Pancreas (tissue), 10 donors: ENCODE results near the gene MBIP. TPM values are rescaled to one million over a fixed set of nuclear protein-coding genes. Genes with fewer than 3 reads are reported as not detected.
"Not testable (repeated sequence)": the region's sequence is repeated elsewhere in the genome, so short reads cannot be mapped to it uniquely, and the experiment has no call there.

Experiments
- ATAC-seq, 4 donors: fragments of 200-7000 bp; cut with Tn5 transposase; one replicate each; pipeline versions ENCODE4 v1.8.0 to v1.9.1; 2020; ENCODE audit warnings: mild to moderate bottlenecking in 4 of 4, moderate library complexity in 4 of 4
- DNase-seq, 6 donors: peaks; one replicate each; pipeline ENCODE4 v3.0.0-alpha.2; 2020
- FAIRE-seq: peaks from 2 replicates; lab custom pipeline; 2012; peaks lifted over from hg19 to GRCh38; lab: Jason Lieb, UNC
- H3K27ac ChIP-seq, 4 donors: fragments of 200-600 bp; sonication (generic); 1 replicate in 3 of 4; 2 replicates in 1 of 4; pipeline versions ENCODE4 v1.5.0 to v1.8.0; 2020
- H3K27me3 ChIP-seq, 4 donors: fragments of 200-600 bp; one replicate each; pipeline ENCODE4 v1.8.0; 2021
- H3K36me3 ChIP-seq, 3 donors: fragments of 200-600 bp; sonication (generic) in 1 of 3; one replicate each; pipeline versions ENCODE4 v1.5.0 to v1.8.0; 2020 to 2021
- H3K4me1 ChIP-seq, 3 donors: fragments of 200-600 bp; one replicate each; pipeline ENCODE4 v1.8.0; 2021
- H3K4me3 ChIP-seq, 4 donors: fragments of 200-600 bp; sonication (generic) in 2 of 4; one replicate each; pipeline versions ENCODE4 v1.5.0 to v1.8.0; 2020 to 2021
- H3K9me3 ChIP-seq, 4 donors: fragments of 200-600 bp; one replicate each; pipeline ENCODE4 v1.8.0; 2021
- WGBS, 2 donors: extraction: QIAGEN DNeasy Blood & Tissue Kit; methylation state at CpG; one replicate each; pipeline ENCODE4 v1.1.7; 2013; 5-methylcytosine and 5-hydroxymethylcytosine counted together
- intact Hi-C, 3 donors: fragments of 100-400 bp; cut with DNase I; formaldehyde crosslinking; loops; one replicate each; pipeline versions ENCODE4 v1.11.1 to v1.14.2; 2022
- polyA plus RNA-seq, 2 donors: library from polyadenylated mRNA; stranded (reverse); fragments of 200-250 nt; gene quantifications; one replicate each; pipeline ENCODE4 v1.2.3, GENCODE V29; 2013
- total RNA-seq, 6 donors: library from RNA; stranded (reverse); fragmentation: NEBNext Ultra II Directional in 4 of 6; extraction: Animal tissue kit (Norgen Biotek cat#: 25700) in 4 of 6; gene quantifications; one replicate each; pipeline versions ENCODE4 v1.2.1 to v1.2.4, GENCODE V29; 2021 to 2023
- TF ChIP-seq, protein P1 (sequence below), 4 donors: fragments of 200-600 bp; sonication (generic) in 3 of 4; IDR thresholded peaks; one replicate each; pipeline versions ENCODE4 v1.5.0 to v1.8.0; 2021; ENCODE audit warnings: antibody characterized with exemption in 4 of 4
- donor health status: healthy with polysubstance abuse.
- donor health status: DM: no; HTN: no; CAD: no; lungs with moderate emphysema.
- donor health status: DM: no; HTN: no; CAD: no.
- donor health status: control.
- donor health status: control.
- donor health status: Bipolar disorder and iron deficiency.
- donor health status: DM: yes; HTN: yes; CAD: no.
- donor health status: DM: no; HTN: no; CAD: no.
- donor health status: DM: no; HTN: no; CAD: no.
- donor health status: DM: yes; HTN: yes; CAD: no.

Gene MBIP
- total and polyA plus RNA-seq, 8 donors, result 6.0 to 15.0 (median 9.0) TPM

DNA sequence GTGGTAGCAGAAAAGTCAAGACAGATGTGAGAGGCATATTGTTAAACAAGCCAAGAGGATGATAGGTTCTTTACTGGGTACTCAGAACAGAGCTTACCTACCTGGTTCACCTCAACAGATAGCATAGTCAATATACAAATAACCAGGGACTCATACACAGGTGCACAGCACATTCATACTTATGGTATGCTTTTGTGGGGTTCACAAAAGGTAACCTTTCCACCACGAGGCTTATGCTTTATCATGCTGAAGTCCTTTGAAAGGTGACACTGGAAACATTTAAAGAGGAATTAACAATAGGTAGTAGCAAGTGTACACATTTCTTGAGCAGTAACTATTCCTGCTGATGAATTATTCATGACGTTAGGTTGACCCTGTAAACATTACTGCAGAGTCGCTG lies 42.2 kb upstream of the MBIP start:
- H3K27ac ChIP-seq, result no peak overlapping the region

GRCh38 chr14:36361210-36361853 lies 40.9 kb upstream of the MBIP start:
- no peaks in the 10 kb centered on the region for H3K9me3 ChIP-seq
- peak in 2 of 4 donors; percentile 23 to 50 for ATAC-seq
- no peaks in the 10 kb centered on the region for H3K4me1 ChIP-seq
- H3K36me3 ChIP-seq, result no peaks in the 10 kb centered on the region
- TF ChIP-seq, protein P1, sequence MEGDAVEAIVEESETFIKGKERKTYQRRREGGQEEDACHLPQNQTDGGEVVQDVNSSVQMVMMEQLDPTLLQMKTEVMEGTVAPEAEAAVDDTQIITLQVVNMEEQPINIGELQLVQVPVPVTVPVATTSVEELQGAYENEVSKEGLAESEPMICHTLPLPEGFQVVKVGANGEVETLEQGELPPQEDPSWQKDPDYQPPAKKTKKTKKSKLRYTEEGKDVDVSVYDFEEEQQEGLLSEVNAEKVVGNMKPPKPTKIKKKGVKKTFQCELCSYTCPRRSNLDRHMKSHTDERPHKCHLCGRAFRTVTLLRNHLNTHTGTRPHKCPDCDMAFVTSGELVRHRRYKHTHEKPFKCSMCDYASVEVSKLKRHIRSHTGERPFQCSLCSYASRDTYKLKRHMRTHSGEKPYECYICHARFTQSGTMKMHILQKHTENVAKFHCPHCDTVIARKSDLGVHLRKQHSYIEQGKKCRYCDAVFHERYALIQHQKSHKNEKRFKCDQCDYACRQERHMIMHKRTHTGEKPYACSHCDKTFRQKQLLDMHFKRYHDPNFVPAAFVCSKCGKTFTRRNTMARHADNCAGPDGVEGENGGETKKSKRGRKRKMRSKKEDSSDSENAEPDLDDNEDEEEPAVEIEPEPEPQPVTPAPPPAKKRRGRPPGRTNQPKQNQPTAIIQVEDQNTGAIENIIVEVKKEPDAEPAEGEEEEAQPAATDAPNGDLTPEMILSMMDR (IDR thresholded peaks at IDR 0.05), result no peak
- H3K27me3 ChIP-seq, result no peaks in the 10 kb centered on the region
- DNase-seq, result no peak
- no peak overlapping the region for H3K27ac ChIP-seq
- no peak for FAIRE-seq
- 52% methylated on average over 2 of the region's 2 CpGs for WGBS, 2 donors
- H3K4me3 ChIP-seq, result no peak overlapping the region
- intact Hi-C loops, result no loop called here

More for the DNA sequence above, 42.2 kb upstream of the MBIP start:
- 42 to 47% methylated on average over 3 of the region's 3 CpGs for WGBS, 2 donors
- ATAC-seq (no peak), FAIRE-seq (no peak), DNase-seq (no peak)
- Histone ChIP-seq H3K9me3 (no peaks in the 10 kb centered on the region), H3K4me1 (no peaks in the 10 kb centered on the region), H3K27me3 (no peaks in the 10 kb centered on the region), H3K36me3 (no peaks in the 10 kb centered on the region), H3K4me3 (no peak overlapping the region)
- intact Hi-C loops, result no loop called here
- TF ChIP-seq, protein P1 (IDR thresholded peaks at IDR 0.05), result no peak

DNA sequence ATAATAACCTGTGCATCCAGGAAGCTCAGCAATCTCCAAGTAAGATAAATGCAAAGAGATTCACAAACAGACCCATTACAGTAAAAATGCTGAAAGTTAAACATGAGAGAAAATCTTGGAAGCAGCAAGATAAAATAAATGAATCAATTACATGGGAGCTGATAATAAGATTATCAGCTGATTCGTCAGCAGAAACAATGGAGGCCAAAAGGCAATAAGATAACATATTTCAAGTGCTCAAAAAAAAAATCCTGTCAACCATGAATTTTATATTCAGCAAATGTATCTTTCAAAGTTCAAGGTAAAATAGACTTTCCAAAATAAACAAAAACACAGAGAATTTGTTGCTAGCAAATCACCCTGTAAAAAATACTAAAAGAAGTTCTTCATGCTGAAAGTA lies 36.4 kb upstream of the MBIP start:
- ATAC-seq (no peak), FAIRE-seq (no peak), DNase-seq (no peak)
- Histone ChIP-seq H3K4me3 (no peak overlapping the region), H3K27me3 (no peaks in the 10 kb centered on the region), H3K4me1 (no peaks in the 10 kb centered on the region), H3K36me3 (no peaks in the 10 kb centered on the region), H3K27ac (no peak overlapping the region), H3K9me3 (no peaks in the 10 kb centered on the region)
- intact Hi-C loops, result no loop called here
- 46 to 60% methylated on average over 1 of the region's 1 CpG for WGBS, 2 donors
- TF ChIP-seq, protein P1 (IDR thresholded peaks at IDR 0.05), result no peak

DNA sequence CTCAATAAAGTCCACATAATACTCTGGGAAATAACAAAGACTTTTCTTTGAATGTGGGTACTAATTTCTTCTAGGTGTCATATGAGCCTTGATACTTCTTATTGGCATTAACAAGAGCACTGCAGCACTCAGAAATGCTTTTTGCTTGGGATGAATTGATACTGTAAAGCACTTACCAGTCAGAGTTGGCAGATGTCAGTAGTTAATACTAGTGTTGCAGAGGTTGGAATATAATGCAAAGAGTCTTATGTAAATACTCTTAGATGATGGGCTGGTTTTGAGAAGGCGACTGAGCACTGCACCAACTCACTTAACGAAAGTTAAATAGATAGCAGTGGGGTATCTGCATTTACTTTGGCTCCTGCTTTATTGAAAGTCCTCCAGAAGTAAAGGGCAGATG lies 25.6 kb upstream of the MBIP start:
- no peak for FAIRE-seq

DNA sequence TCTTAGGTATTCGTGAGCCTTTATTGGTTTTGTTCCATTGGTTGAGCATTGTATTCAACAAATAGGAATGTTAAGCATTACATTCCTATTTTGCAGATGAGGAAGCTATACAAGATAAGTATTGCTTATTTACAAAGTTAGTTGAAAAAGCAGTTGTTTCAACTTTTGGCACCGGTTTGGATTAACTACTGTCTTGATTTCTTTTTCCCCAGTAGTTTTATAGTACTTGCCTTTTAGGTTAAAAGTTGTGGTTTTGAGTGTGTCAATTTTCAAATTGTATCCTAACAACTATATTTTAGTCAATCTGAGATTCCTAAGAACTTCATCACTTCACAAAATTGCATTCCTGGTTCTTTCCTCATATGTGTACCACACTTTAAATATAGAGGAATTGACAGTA lies 23.8 kb upstream of the MBIP start:
- TF ChIP-seq, protein P1 (IDR thresholded peaks at IDR 0.05), result no peak
- H3K27me3 ChIP-seq, result no peaks in the 10 kb centered on the region
- H3K4me1 ChIP-seq, result no peaks in the 10 kb centered on the region
- no peak for DNase-seq
- no peaks in the 10 kb centered on the region for H3K36me3 ChIP-seq
- WGBS, 2 donors, result 26 to 60% methylated on average over 2 of the region's 2 CpGs
- no peak for ATAC-seq
- intact Hi-C loops, result no loop called here
- no peak for FAIRE-seq
- H3K4me3 ChIP-seq, result no peak overlapping the region
- no peak overlapping the region for H3K27ac ChIP-seq
- no peaks in the 10 kb centered on the region for H3K9me3 ChIP-seq

More for the DNA sequence above, 25.6 kb upstream of the MBIP start:
- ATAC-seq, result no peak
- TF ChIP-seq, protein P1 (IDR thresholded peaks at IDR 0.05), result no peak
- no peaks in the 10 kb centered on the region for H3K36me3 ChIP-seq
- H3K4me1 ChIP-seq, result no peaks in the 10 kb centered on the region
- intact Hi-C loops, result no loop called here
- no peaks in the 10 kb centered on the region for H3K9me3 ChIP-seq
- WGBS, 2 donors, result 16 to 32% methylated on average over 2 of the region's 2 CpGs
- no peak overlapping the region for H3K27ac ChIP-seq
- H3K27me3 ChIP-seq, result no peaks in the 10 kb centered on the region
- H3K4me3 ChIP-seq, result no peak overlapping the region
- no peak for DNase-seq

DNA sequence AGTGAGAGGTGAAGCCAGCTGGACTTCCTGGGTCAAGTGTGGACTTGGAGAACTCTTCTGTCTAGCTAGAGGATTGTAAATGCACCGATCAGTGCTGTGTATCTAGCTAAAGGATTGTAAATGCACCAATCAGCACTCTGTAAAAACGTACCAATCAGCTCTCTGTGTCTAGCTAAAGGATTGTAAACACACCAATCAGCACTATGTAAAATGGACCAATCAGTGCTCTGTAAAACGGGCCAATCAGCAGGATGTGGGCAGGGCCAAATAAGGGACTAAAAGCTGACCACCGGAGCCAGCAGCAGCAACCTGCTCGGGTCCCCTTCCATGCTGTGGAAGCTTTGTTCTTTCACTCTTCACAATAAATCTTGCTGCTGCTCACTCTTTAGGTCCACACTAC lies 21.4 kb upstream of the MBIP start:
- H3K9me3 ChIP-seq, H3K36me3 ChIP-seq, H3K4me1 ChIP-seq, DNase-seq, intact Hi-C loops, H3K27ac ChIP-seq, FAIRE-seq, H3K27me3 ChIP-seq, H3K4me3 ChIP-seq, ATAC-seq: not testable (repeated sequence)
- 50 to 63% methylated on average over 5 of the region's 5 CpGs for WGBS, 2 donors
